GM13977 (cell line): ENCODE data around the gene DHCR24.

ENCODE experiments used
- DNase-seq: peaks from one replicate; pipeline ENCODE4 v3.0.0; 2012; ENCODE audit warnings: low spot score
- CTCF ChIP-seq: IDR thresholded peaks from 2 replicates; pipeline ENCODE4 v1.5.1; 2012; ENCODE audit warnings: mild to moderate bottlenecking, control low read depth; ENCODE audit not compliant: insufficient read depth; ENCODE audit errors: extremely low read depth, missing control alignments
- in situ Hi-C: fragments of 300-500 bp; cut with MboI; formaldehyde crosslinking; loops from one replicate; pipeline ENCODE4 v1.12.0; 2022; ENCODE audit warnings: low sequenced_read_pairs, low pct_unique_long_range_greater_than_20kb, mixed read lengths, inconsistent platforms; ENCODE audit not compliant: unreplicated experiment

Gene DHCR24

GRCh38 chr1:54887665-54888071 is 673 bp upstream of the DHCR24 start:
- in situ Hi-C loops, result no loop called here
- no peak for TF ChIP-seq CTCF
- no peak for DNase-seq

- in situ Hi-C loops, result no loop called here
- DNase-seq, result no peak
Measured at GRCh38 chr1:54885807-54886723, 930 bp downstream of the DHCR24 start.

GRCh38 chr1:54885237-54885679 is 1.7 kb downstream of the DHCR24 start:
- no peak for TF ChIP-seq CTCF
- no peak for DNase-seq
- in situ Hi-C loops, result no loop called here

More at GRCh38 chr1:54885807-54886723, 930 bp downstream of the DHCR24 start:
- TF ChIP-seq CTCF, result no peak

GRCh38 chr1:54884768-54885167 is 2.2 kb downstream of the DHCR24 start:
- no peak for TF ChIP-seq CTCF
- no peak for DNase-seq
- in situ Hi-C loops, result no loop called here

- in situ Hi-C loops, result no loop called here
- DNase-seq, result no peak
- TF ChIP-seq CTCF, result no peak
Measured at GRCh38 chr1:54884135-54884586, 2.8 kb downstream of the DHCR24 start.

- in situ Hi-C loops, result no loop called here
Measured at GRCh38 chr1:54883349-54884102, 3.5 kb downstream of the DHCR24 start.

More at GRCh38 chr1:54883349-54884102, 3.5 kb downstream of the DHCR24 start:
- TF ChIP-seq CTCF, result no peak
- DNase-seq, result no peak
